Measurements from ENCODE around the gene TCF12.

The TCF12 gene

DNA sequence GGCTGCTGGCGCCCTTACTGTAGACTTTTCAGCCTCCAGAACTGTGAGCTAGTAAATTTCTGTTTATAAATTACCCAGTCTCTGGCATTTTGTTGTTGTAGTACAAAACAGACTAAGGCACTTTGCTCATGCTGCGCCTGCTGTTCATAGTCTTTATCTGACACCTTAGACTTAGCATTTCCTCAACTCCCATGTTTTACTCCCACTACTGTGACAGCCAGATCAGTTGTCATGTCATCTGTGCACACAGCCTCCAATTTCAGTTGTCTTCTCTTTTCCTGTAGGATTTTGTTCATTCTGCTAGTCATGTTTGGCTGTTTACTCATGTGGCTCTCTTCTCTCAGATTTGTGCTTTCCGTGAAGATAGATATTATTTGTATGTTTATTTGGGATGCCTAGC, 62.0 kb downstream of the TCF12 start:
- Histone ChIP-seq H3K9me3 (ENCODE audit: control insufficient read depth, low read length) (no peaks in the 10 kb centered on the region), H3K4me1 (ENCODE audit: control insufficient read depth, insufficient read depth, low read length) (peaks cover 30% of the 10 kb centered on the region), H3K27me3 (replicated peaks; ENCODE audit: control insufficient read depth, insufficient read depth, low read length) (no peaks in the 10 kb centered on the region), H3K4me3 (ENCODE audit: low read length) (no peak overlapping the region), H3K36me3 (ENCODE audit: control insufficient read depth, insufficient read depth, low read length, severe bottlenecking) (no peaks in the 10 kb centered on the region), H3K9ac (ENCODE audit: low read length) (no peak overlapping the region)
- no peak for DNase-seq (ENCODE audit: low read depth)

DNA sequence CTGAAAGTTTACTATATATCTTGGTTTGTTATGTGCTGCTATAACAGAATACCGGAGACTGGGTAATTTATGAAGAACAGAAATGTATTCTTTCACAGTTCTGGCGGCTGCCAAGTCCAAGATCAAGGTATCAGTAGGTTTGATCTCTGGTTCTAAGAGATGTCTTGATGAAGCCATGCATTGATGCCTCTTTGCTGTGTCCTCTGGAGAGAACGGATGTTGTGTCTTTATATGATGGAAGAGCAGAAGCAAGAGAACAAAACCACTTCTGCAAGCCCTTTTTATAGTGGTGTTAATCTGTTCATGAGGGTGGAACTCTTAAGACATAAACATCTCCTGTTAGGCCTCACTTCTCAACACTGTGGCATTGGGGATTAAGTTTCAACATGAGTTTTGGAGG, 62.7 kb downstream of the TCF12 start:
- no peak for DNase-seq (ENCODE audit: low read depth)
- no peak overlapping the region for H3K4me3 ChIP-seq (ENCODE audit: low read length)
- H3K36me3 ChIP-seq (ENCODE audit: control insufficient read depth, insufficient read depth, low read length, severe bottlenecking), result no peaks in the 10 kb centered on the region
- H3K4me1 ChIP-seq (ENCODE audit: control insufficient read depth, insufficient read depth, low read length), result peaks cover 37% of the 10 kb centered on the region
- no peaks in the 10 kb centered on the region for H3K9me3 ChIP-seq (ENCODE audit: control insufficient read depth, low read length)
- H3K9ac ChIP-seq (ENCODE audit: low read length), result no peak overlapping the region
- no peaks in the 10 kb centered on the region for H3K27me3 ChIP-seq (replicated peaks; ENCODE audit: control insufficient read depth, insufficient read depth, low read length)

DNA sequence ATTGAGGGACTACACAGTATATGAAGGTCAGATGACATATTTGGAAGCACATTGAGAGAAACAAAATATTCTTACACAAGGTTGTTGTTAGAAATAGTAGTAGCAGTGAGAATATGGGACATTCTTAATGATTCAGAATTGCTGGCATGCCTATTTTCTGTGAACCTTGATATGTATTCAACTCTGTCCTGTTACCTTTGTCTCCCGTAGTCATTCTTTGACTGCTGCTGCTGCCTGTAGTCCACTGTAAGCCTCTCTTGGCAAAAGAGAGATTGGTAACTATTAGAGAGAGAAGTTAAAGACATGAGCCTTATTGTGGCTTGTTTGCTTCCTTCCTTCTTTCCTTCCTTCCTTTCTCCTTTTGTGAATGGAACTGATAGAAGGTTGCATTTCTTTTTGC, 64.5 kb downstream of the TCF12 start:
- no peak for DNase-seq (ENCODE audit: low read depth)
- no peak overlapping the region for H3K9ac ChIP-seq (ENCODE audit: low read length)
- peaks cover 42% of the 10 kb centered on the region for H3K4me1 ChIP-seq (ENCODE audit: control insufficient read depth, insufficient read depth, low read length)
- no peak overlapping the region for H3K4me3 ChIP-seq (ENCODE audit: low read length)
- no peaks in the 10 kb centered on the region for H3K36me3 ChIP-seq (ENCODE audit: control insufficient read depth, insufficient read depth, low read length, severe bottlenecking)
- H3K27me3 ChIP-seq (replicated peaks; ENCODE audit: control insufficient read depth, insufficient read depth, low read length), result no peaks in the 10 kb centered on the region
- no peaks in the 10 kb centered on the region for H3K9me3 ChIP-seq (ENCODE audit: control insufficient read depth, low read length)

DNA sequence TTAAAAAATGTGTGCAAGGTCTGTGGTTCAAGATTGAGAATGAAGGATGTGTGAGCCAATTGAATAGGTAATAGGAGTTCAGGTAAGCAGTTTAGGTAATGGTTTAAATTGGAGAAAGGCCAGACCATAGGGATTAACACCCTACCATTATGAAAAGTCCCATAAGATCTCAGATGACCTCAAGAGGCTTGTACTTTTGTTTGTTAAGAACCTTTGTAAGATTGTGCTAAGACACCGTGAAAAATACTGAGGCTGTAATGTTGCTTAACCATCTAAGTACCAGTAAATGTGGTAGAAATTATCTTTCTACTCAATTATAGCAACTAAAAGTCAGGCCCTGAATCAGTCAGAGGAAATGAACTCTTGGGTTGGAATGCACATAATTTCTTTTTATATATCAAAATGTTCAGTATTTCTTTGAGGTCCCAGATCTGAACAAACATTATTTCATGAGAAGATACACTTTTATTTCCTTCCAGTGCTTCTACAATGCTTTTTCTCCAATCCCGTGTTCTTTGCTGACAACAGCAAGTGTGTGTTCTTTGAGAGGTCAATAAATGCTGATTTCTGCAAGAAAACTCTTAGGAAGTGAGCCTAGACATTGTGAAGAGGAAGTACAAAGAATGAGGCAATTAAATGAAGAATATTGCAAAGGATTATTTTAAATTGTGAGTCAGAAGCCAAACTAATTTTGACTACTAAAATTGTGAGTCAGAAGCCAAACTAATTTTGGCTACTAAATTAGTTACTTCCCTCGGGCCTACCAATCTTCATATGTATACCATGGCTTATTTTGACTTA, 66.4 kb downstream of the TCF12 start:
- Histone ChIP-seq H3K9ac (ENCODE audit: low read length) (peak overlapping the region; percentile 8), H3K9me3 (ENCODE audit: control insufficient read depth, low read length) (no peaks in the 10 kb centered on the region), H3K4me1 (ENCODE audit: control insufficient read depth, insufficient read depth, low read length) (peaks cover 40% of the 10 kb centered on the region), H3K36me3 (ENCODE audit: control insufficient read depth, insufficient read depth, low read length, severe bottlenecking) (no peaks in the 10 kb centered on the region), H3K27me3 (replicated peaks; ENCODE audit: control insufficient read depth, insufficient read depth, low read length) (no peaks in the 10 kb centered on the region), H3K4me3 (ENCODE audit: low read length) (peak overlapping the region; percentile 46)
- DNase-seq (ENCODE audit: low read depth), result peak; percentile 43

DNA sequence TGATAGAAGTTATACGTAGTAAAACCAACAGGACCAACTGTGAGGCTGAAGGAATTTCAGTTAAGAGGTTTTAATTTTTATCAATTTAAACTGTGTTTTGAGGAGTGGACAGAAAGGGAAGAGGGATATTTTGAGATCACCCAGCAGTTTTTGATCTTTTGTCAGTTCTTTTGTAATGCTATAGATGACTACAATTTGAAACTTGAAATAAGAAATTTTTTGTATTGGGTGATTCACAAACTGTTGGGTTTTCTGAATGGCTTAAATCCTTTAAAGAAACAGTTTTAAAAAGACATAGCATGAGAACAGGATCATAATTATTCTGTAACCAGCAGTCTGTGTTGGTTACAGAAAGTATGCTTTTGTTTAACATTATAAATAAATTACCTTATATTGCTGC, 67.4 kb downstream of the TCF12 start:
- H3K4me3 ChIP-seq (ENCODE audit: low read length), result peak overlapping the region; percentile 46
- H3K9ac ChIP-seq (ENCODE audit: low read length), result no peak overlapping the region
- H3K27me3 ChIP-seq (replicated peaks; ENCODE audit: control insufficient read depth, insufficient read depth, low read length), result no peaks in the 10 kb centered on the region
- peaks cover 41% of the 10 kb centered on the region for H3K4me1 ChIP-seq (ENCODE audit: control insufficient read depth, insufficient read depth, low read length)
- DNase-seq (ENCODE audit: low read depth), result no peak
- no peaks in the 10 kb centered on the region for H3K36me3 ChIP-seq (ENCODE audit: control insufficient read depth, insufficient read depth, low read length, severe bottlenecking)
- no peaks in the 10 kb centered on the region for H3K9me3 ChIP-seq (ENCODE audit: control insufficient read depth, low read length)

DNA sequence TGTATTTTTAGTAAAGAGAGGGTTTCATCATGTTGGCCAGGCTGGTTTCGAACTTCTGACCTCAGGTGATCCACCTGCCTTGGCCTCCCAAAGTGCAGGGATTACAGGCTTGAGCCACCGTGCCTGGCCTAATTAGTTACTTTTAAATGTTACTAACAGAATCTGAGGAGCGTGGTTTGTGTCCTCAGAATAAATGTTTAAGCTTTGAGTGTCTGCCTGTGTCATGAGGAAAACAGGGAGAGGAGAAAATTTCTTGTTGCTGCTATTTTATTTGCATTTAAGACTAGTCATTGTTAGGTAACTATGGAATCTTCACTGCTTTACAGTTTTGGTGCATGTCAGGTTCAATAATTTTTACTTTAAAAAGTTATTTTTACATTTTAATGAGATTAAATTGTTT, 68.8 kb downstream of the TCF12 start:
- DNase-seq (ENCODE audit: low read depth), result no peak
- Histone ChIP-seq H3K4me1 (ENCODE audit: control insufficient read depth, insufficient read depth, low read length) (peaks cover 41% of the 10 kb centered on the region), H3K27me3 (replicated peaks; ENCODE audit: control insufficient read depth, insufficient read depth, low read length) (no peaks in the 10 kb centered on the region), H3K9me3 (ENCODE audit: control insufficient read depth, low read length) (no peaks in the 10 kb centered on the region), H3K36me3 (ENCODE audit: control insufficient read depth, insufficient read depth, low read length, severe bottlenecking) (no peaks in the 10 kb centered on the region), H3K4me3 (ENCODE audit: low read length) (no peak overlapping the region), H3K9ac (ENCODE audit: low read length) (no peak overlapping the region)

DNA sequence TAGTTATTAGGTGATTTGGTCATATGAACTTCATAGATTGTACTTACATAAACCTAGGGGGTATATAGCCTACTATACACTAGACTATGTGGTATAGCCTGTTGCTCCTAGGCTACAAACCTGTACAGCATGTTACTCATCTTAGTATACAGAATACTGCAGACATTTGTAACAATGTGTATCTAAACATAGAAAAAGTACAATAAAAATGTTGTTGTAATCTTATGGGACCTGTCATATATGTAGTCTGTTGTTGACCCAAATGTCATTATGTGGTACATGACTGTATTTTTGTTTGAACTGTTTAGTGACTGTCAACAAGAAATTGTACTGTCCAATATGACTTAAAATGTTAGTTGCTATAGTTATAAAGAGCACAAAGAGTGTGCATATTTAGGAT, 69.8 kb downstream of the TCF12 start:
- no peak for DNase-seq (ENCODE audit: low read depth)
- Histone ChIP-seq H3K9ac (ENCODE audit: low read length) (no peak overlapping the region), H3K36me3 (ENCODE audit: control insufficient read depth, insufficient read depth, low read length, severe bottlenecking) (no peaks in the 10 kb centered on the region), H3K4me3 (ENCODE audit: low read length) (no peak overlapping the region), H3K9me3 (ENCODE audit: control insufficient read depth, low read length) (no peaks in the 10 kb centered on the region), H3K27me3 (replicated peaks; ENCODE audit: control insufficient read depth, insufficient read depth, low read length) (no peaks in the 10 kb centered on the region), H3K4me1 (ENCODE audit: control insufficient read depth, insufficient read depth, low read length) (peaks cover 34% of the 10 kb centered on the region)

DNA sequence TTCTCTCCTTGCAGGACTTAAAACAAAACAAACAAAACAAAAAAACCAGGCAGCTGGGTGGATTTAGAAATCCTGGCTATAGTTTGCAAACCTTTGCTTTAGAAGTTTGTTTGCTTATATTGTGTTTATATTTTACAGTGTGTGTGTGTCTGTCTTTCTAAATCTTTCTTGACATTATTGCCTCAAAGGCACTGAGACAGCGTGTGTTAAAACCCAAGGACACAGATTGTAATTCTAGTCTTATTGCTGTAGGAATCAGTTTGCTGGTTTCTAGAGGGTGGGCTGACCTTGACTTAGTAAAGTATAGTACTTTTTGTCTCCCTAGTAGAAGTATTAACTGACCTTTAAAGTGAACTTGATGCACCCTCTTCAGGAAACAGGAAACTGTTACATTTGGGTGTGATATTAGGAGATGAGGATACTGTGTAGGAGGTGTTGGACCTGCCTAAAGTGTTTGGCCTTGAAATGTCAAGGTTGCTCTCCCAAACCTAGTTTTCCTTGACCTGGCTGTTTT, 71.0 kb downstream of the TCF12 start:
- Histone ChIP-seq H3K9me3 (ENCODE audit: control insufficient read depth, low read length) (no peaks in the 10 kb centered on the region), H3K4me3 (ENCODE audit: low read length) (no peak overlapping the region), H3K9ac (ENCODE audit: low read length) (no peak overlapping the region), H3K4me1 (ENCODE audit: control insufficient read depth, insufficient read depth, low read length) (peaks cover 32% of the 10 kb centered on the region), H3K27me3 (replicated peaks; ENCODE audit: control insufficient read depth, insufficient read depth, low read length) (no peaks in the 10 kb centered on the region), H3K36me3 (ENCODE audit: control insufficient read depth, insufficient read depth, low read length, severe bottlenecking) (peaks cover 3% of the 10 kb centered on the region)
- peak; percentile 50 for DNase-seq (ENCODE audit: low read depth)

DNA sequence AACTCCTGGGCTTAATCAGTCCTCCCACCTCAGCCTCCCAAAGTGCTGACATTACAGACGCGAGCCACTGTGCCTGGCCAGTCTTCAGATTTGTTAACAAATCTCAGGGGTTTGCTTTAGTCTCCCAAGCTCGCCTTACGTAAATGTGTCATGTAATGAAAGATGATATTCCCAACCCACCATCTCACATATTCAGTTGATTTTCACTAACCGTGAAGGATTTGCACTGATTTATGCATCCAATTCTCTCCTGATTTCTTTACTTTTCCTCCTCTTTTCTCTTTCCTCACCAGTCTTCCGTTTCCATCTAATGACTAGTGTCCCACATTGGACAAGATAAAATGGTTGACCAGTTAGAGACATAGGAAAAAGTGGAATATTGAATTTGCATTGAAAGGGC, 72.6 kb downstream of the TCF12 start:
- Histone ChIP-seq H3K4me1 (ENCODE audit: control insufficient read depth, insufficient read depth, low read length) (peaks cover 18% of the 10 kb centered on the region), H3K4me3 (ENCODE audit: low read length) (no peak overlapping the region), H3K9me3 (ENCODE audit: control insufficient read depth, low read length) (no peaks in the 10 kb centered on the region), H3K36me3 (ENCODE audit: control insufficient read depth, insufficient read depth, low read length, severe bottlenecking) (peaks cover 3% of the 10 kb centered on the region), H3K9ac (ENCODE audit: low read length) (no peak overlapping the region), H3K27me3 (replicated peaks; ENCODE audit: control insufficient read depth, insufficient read depth, low read length) (no peaks in the 10 kb centered on the region)
- no peak for DNase-seq (ENCODE audit: low read depth)

DNA sequence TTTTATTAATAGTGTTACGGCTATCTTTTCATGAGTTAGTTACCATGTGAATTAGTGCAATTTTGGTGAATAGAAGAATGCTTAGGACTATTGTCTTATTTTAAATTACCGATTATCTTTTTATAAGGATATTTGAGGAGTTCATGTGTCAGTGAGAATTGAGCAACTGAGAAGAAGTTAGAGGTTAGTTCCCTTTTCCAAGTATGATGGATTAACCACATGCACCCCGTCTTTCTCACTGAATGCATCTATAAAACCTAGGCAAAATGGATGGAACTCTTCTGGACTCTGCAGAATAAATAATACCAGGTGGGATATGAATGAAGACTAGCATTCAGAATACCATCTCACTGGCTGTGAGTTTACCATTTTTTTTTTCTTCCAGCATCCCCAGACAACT, 74.3 kb downstream of the TCF12 start:
- no peak for DNase-seq (ENCODE audit: low read depth)
- Histone ChIP-seq H3K27me3 (replicated peaks; ENCODE audit: control insufficient read depth, insufficient read depth, low read length) (no peaks in the 10 kb centered on the region), H3K4me3 (ENCODE audit: low read length) (no peak overlapping the region), H3K9me3 (ENCODE audit: control insufficient read depth, low read length) (no peaks in the 10 kb centered on the region), H3K9ac (ENCODE audit: low read length) (no peak overlapping the region), H3K4me1 (ENCODE audit: control insufficient read depth, insufficient read depth, low read length) (peaks cover 17% of the 10 kb centered on the region), H3K36me3 (ENCODE audit: control insufficient read depth, insufficient read depth, low read length, severe bottlenecking) (peaks cover 3% of the 10 kb centered on the region)

DNA sequence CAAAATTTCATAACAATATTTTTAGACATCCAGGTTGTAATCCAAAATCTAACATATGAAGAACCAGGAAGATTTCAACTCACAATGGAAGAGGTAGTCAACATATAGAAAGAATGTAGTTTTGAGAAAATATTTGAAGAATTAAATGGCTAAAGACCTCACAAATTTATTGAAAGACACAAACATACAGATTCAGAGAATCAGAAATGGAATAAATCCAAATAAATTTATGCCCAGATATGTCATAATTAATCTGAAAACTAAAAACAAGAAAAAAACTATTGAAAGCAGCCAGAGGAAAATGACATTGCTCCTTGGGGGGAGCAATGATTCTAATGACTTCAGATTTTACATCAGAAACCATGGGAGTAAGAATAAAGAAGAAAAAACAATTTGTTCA, 75.8 kb downstream of the TCF12 start:
- Histone ChIP-seq H3K4me3 (ENCODE audit: low read length) (no peak overlapping the region), H3K4me1 (ENCODE audit: control insufficient read depth, insufficient read depth, low read length) (peaks cover 14% of the 10 kb centered on the region), H3K9me3 (ENCODE audit: control insufficient read depth, low read length) (no peaks in the 10 kb centered on the region), H3K36me3 (ENCODE audit: control insufficient read depth, insufficient read depth, low read length, severe bottlenecking) (peaks cover 3% of the 10 kb centered on the region), H3K27me3 (replicated peaks; ENCODE audit: control insufficient read depth, insufficient read depth, low read length) (no peaks in the 10 kb centered on the region), H3K9ac (ENCODE audit: low read length) (no peak overlapping the region)
- no peak for DNase-seq (ENCODE audit: low read depth)

DNA sequence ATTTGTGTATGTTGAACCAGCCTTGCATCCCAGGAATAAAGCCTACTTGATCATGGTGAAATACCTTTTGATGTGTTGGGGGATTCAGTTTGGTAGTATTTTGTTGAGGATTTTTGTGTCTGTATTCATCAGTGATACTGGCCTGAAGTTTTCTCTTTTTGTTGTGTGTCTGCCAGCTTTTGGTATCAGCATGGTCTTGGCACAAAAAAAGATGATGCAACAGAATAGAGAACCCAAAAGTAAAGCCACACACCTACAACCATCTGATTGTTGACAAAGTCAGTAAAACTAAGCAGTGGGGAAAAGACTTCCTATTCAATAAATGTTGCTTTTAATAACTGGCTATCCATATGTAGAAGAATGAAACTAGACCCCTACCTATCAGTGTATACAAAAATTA, 77.6 kb downstream of the TCF12 start:
- Histone ChIP-seq H3K27me3 (replicated peaks; ENCODE audit: control insufficient read depth, insufficient read depth, low read length) (no peaks in the 10 kb centered on the region), H3K4me1 (ENCODE audit: control insufficient read depth, insufficient read depth, low read length) (peaks cover 7% of the 10 kb centered on the region), H3K9ac (ENCODE audit: low read length) (no peak overlapping the region), H3K4me3 (ENCODE audit: low read length) (no peak overlapping the region), H3K9me3 (ENCODE audit: control insufficient read depth, low read length) (no peaks in the 10 kb centered on the region), H3K36me3 (ENCODE audit: control insufficient read depth, insufficient read depth, low read length, severe bottlenecking) (peaks cover 3% of the 10 kb centered on the region)
- DNase-seq (ENCODE audit: low read depth), result no peak
